GM12865 (cell line): ENCODE data around the gene PPT1.

Experiments
- DNase-seq: peaks from one replicate; pipeline ENCODE4 v3.0.0; 2010; ENCODE audit warnings: low read depth
- H3K4me3 ChIP-seq: 2 replicates; pipeline ENCODE4 v1.5.1; 2011; ENCODE audit warnings: mild to moderate bottlenecking, low read depth, low read length, control low read depth
- TF ChIP-seq, protein P1 (sequence below): IDR thresholded peaks from 2 replicates; pipeline ENCODE4 v1.5.1; 2011; ENCODE audit warnings: low read length, control low read depth, low read depth, inconsistent platforms; ENCODE audit not compliant: insufficient read depth; ENCODE audit errors: missing control alignments

Gene PPT1

DNA sequence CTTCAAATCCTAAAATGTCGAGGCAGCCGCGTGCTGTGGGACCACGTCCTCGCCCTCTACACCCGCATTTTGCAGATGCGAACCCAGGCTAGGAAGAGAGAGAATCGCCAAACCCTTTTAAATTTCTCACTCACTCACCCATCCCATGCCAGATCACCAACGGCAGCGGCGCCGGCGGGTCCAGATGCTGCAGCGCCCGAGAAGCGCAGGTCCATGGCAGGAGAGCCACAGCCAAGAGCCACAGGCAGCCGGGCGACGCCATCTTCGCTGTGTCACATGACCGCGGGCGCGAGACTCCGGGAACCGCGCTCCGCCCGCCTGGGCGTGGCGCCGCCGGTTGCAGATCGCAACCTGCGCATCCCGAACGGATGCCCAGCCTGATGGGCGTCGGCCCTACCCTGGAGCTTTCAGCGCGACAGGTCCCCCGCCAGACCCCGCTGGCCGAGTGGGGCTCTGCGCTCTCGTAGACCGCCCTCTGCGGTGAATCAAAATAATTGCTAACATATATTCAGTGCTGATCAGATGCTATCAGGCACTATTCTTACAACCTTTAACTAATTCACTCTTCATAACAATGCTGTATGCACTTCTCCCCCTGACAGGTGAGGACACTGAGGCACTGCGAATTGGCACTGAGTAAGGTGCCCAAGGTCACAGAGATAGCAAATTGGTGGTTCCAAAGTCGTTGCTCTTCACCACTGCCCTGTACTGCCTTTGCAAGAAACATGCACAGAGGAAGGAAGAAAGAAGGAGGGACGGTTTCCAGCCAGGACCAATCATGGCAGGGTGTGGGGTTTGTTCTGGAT is at the start of gene PPT1:
PPT1 (minus strand) TSS at position 276 of the 806 bp plus-strand sequence; CDS start at position 262, 14 bp downstream.
- H3K4me3 ChIP-seq, result peak within 1 kb of the TSS; percentile 98
- DNase-seq, result peak; percentile 79
- TF ChIP-seq, protein P1, sequence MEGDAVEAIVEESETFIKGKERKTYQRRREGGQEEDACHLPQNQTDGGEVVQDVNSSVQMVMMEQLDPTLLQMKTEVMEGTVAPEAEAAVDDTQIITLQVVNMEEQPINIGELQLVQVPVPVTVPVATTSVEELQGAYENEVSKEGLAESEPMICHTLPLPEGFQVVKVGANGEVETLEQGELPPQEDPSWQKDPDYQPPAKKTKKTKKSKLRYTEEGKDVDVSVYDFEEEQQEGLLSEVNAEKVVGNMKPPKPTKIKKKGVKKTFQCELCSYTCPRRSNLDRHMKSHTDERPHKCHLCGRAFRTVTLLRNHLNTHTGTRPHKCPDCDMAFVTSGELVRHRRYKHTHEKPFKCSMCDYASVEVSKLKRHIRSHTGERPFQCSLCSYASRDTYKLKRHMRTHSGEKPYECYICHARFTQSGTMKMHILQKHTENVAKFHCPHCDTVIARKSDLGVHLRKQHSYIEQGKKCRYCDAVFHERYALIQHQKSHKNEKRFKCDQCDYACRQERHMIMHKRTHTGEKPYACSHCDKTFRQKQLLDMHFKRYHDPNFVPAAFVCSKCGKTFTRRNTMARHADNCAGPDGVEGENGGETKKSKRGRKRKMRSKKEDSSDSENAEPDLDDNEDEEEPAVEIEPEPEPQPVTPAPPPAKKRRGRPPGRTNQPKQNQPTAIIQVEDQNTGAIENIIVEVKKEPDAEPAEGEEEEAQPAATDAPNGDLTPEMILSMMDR, result peak; percentile 18

DNA sequence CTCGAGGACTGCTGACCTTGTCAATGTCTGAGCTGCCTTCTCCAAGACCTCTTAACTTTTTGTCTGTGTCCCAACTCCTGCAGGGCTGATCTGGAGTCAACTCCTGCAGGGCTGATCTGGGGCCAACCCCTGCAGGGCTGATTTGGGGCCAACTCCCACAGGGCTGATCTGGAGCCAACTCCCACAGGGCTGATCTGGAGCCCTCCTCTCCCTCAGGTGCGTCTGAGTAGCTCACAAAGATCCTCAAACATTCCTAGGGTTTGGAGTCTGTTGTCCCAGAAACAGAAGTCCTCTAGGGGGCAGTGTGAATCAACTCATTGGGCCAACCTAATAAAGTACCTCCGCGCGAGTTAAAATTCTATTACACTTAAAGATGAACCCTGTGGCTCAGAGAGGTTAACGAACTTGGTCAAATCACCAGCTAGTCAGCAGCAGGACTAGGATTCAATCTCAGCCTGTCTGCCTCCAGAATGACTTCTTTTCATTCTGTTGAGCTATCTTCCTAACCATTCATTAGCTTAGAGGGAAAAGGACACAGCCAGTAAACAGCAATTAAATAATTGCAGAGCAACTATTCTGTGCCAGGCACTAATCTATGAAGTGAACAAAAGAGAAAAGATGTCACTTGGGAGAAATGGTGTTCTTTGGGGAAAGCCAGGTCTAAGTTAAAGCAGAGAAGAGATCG is 47.0 kb upstream of the PPT1 start:
- no peak overlapping the region for H3K4me3 ChIP-seq
- peak; percentile 79 for DNase-seq
- TF ChIP-seq, protein P1, result peak; percentile 78

DNA sequence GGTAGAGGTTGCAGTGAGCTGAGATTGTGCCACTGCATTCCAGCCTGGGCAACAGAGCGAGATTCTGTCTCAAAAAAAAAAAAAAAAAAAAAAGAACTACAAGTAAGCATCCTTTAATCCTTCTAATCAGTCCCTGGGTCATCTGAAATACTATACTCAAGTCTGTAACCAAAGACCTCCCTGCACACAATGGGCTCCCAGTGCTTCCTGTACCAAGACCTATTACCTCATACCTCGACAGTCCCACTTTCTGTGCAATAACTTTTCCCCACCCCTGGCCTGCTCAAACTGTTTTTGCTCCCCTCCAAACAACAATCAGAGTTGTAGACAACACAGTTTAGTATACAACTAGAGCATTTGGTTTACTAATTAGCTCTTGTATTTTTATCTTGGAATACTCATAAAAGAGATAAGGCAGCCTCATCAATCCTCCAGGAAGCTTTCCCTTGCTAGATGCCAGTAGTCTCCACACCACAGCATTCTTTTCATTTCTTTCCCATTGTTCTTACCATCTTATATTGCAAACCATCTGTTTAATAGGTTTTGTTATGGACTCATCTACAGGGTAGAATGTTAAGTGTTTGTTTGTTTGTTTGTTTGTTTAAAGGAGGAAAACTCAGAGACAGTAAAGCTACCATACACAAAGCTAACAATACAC is 45.0 kb upstream of the PPT1 start:
- DNase-seq, result no peak
- TF ChIP-seq, protein P1, result no peak
- no peak overlapping the region for H3K4me3 ChIP-seq

DNA sequence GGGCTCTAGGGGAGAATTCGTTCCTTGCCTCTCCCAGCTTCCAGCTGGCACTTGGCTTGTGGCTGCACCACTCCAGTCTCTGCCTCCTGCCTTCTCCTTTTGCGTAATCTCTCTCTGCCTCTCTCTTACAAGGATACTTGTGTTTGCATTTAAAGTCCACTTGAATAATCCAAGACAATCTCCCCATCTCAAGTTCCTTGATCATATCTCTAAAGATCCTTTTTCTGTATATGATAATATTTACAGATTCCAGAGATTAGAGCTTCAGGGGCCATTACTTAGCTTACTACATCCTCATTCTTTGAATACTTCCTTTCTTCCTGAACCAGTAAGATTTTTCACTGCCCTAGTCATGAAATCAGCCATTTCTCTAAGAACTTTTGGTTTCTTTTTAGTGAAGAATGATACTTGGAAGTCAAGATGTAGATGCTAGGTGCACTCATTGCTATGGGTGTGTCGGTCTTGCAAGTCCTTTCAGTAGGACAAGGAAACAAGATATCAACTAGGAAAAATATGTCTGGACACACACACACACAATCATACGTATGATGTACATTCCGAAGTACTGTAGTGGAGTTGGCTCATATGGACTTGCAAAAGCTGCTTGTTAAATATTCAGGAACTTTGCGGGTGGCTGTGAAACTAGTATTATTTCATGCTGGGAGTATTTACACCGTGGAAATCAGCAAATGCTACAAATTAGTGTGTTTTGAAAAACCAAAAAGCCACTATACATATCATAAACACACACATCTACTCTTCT is 43.3 kb upstream of the PPT1 start:
- peak; percentile 9 for DNase-seq
- TF ChIP-seq, protein P1, result no peak
- H3K4me3 ChIP-seq, result no peak overlapping the region

DNA sequence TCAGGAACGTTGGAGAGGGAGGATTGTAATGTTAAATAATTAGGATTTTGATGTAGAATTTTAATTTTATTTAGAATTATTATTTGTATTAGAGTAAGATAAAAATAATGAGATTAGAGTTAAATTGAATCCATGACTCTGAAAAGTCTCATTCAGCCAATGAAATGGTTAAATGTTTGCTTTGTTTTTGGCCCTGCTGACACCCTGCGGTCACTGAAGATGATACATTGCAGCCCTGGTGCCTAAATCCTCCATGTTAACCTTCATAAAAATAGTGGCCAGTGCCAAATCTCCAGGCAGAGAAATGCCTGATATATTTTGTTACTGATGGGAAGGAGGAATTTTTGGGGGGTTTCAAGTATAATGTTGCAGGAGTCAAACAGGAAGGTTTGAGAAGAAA is 36.8 kb upstream of the PPT1 start:
- TF ChIP-seq, protein P1, result no peak
- H3K4me3 ChIP-seq, result no peak overlapping the region
- no peak for DNase-seq

DNA sequence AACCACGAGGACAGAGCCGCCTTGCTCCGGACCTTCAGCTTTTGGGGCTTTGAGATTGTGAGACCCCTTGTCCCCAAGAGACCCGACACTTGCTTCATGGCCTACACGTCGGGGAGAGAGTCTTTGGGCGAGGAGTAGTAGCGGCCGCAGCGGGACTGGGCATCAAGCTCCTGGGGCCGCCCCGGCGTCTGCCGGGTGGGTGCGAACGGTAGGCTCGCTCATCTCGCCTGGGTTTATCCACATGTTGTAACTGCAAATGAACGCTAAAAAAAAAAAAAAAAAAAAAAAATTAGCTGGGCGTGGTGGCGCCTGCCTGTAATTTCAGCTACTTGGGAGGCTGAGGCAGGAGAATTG is 36.2 kb upstream of the PPT1 start:
- DNase-seq, result no peak
- TF ChIP-seq, protein P1, result no peak

More for the DNA sequence above, 36.2 kb upstream of the PPT1 start:
- H3K4me3 ChIP-seq, result no peak overlapping the region
